HCT116 (cell line): Measurements from ENCODE around the gene GTF2H3. TPM values are rescaled to one million over a fixed set of nuclear protein-coding genes. Genes with fewer than 3 reads are reported as not detected.
A peak's percentile ranks its signal among the peaks of the same experiment; 100 is the strongest.

Source experiments
- ATAC-seq: fragments of 200-7000 bp; cut with Tn5 transposase; 2 replicates; pipeline ENCODE4 v1.9.1; 2020; ENCODE audit warnings: mild to moderate bottlenecking, moderate library complexity
- BruUV-seq: library from RNA; stranded (reverse); fragments of 400-500 nt; replicated peaks from 2 replicates; lab custom pipeline; 2021; lab: Mats Ljungman, UMichigan
- CTCF ChIA-PET: fragments of 300-600 bp; sonication (Branson Sonifier 250); formaldehyde crosslinking; loops from one replicate; lab custom pipeline; 2021; ENCODE audit warnings: antibody characterized with exemption; lab: Charles Lee
- POLR2A ChIA-PET: fragments of 300-600, 350-600 bp; sonication (Branson Sonifier 250); formaldehyde crosslinking; loops from one replicate; lab custom pipeline; 2021; ENCODE audit warnings: antibody characterized with exemption; lab: Charles Lee
- RAD21 ChIA-PET, 2 experiments: fragments of 300-600 bp; sonication (Branson Sonifier 250); formaldehyde crosslinking; loops; one replicate each; lab custom pipeline; 2023; ENCODE audit warnings: low total read pairs in 2 of 2; ENCODE audit not compliant: uncharacterized antibody in 2 of 2, unreplicated experiment in 2 of 2, low non-redundant PET in 1 of 2; lab: Charles Lee
- DNase-seq: peaks from one replicate; pipeline ENCODE4 v3.0.0-alpha.2; 2010; ENCODE audit warnings: low read depth, low spot score
- H2AFZ ChIP-seq: fragments of 200-600 bp; shearing (Covaris generic), sonication (generic); 2 replicates; pipeline ENCODE4 v1.6.1; 2017; ENCODE audit warnings: low read depth, mixed run types, mixed read lengths, antibody characterized with exemption, low read length; ENCODE audit not compliant: poor library complexity, severe bottlenecking
- H3K27ac ChIP-seq: 2 replicates; pipeline ENCODE4 v1.5.1; 2012; ENCODE audit warnings: low read depth, low read length
- H3K27me3 ChIP-seq: fragments of 200-600 bp; sonication (generic); 2 replicates; pipeline ENCODE4 v1.6.1; 2016; ENCODE audit warnings: mixed run types, low read length, mixed read lengths; ENCODE audit not compliant: insufficient read depth
- H3K36me3 ChIP-seq, 2 experiments: fragments of 200-500 bp in 1 of 2; fragments of 200-600 bp in 1 of 2; sonication (Bioruptor generic) in 1 of 2; sonication (generic) in 1 of 2; 2 replicates each; pipeline versions ENCODE4 v1.5.1 to v1.6.1; 2014 to 2016; ENCODE audit warnings: low read length in 2 of 2, inconsistent platforms in 1 of 2, mixed read lengths in 1 of 2, mixed run types in 1 of 2; ENCODE audit not compliant: insufficient read depth in 2 of 2, control insufficient read depth in 1 of 2
- H3K4me1 ChIP-seq, 2 experiments: fragments of 200-600 bp in 1 of 2; sonication (generic) in 1 of 2; 2 replicates each; pipeline versions ENCODE4 v1.5.1 to v1.6.1; 2012 to 2017; ENCODE audit warnings: low read length in 2 of 2, inconsistent platforms in 1 of 2, mild to moderate bottlenecking in 1 of 2, mixed read lengths in 1 of 2, mixed run types in 1 of 2, moderate library complexity in 1 of 2; ENCODE audit not compliant: insufficient read depth in 2 of 2, control insufficient read depth in 1 of 2
- H3K4me2 ChIP-seq: fragments of 200-600 bp; sonication (generic); 2 replicates; pipeline ENCODE4 v1.6.1; 2017; ENCODE audit warnings: mixed run types, low read length, mixed read lengths
- H3K4me3 ChIP-seq, 2 experiments: fragments of 200-600 bp in 1 of 2; sonication (generic) in 1 of 2; replicated peaks in 1 of 2; 2 replicates each; pipeline ENCODE4 v1.5.1; 2011 to 2016; ENCODE audit warnings: low read length in 2 of 2, control low read depth in 1 of 2, low read depth in 1 of 2, mild to moderate bottlenecking in 1 of 2, mixed read lengths in 1 of 2, mixed run types in 1 of 2
- H3K79me2 ChIP-seq: fragments of 200-600 bp; sonication (generic); 2 replicates; pipeline ENCODE4 v1.6.1; 2017; ENCODE audit warnings: mild to moderate bottlenecking, mixed run types, low read length, moderate library complexity, mixed read lengths; ENCODE audit not compliant: insufficient read depth
- H3K9ac ChIP-seq: fragments of 200-600 bp; sonication (generic); 2 replicates; pipeline ENCODE4 v1.6.1; 2016; ENCODE audit warnings: low read length, mixed read lengths
- H3K9me2 ChIP-seq: fragments of 200-600 bp; sonication (generic), shearing (Covaris generic); 2 replicates; pipeline ENCODE4 v1.6.1; 2017; ENCODE audit warnings: mixed run types, mild to moderate bottlenecking, moderate library complexity; ENCODE audit not compliant: insufficient read depth
- H3K9me3 ChIP-seq, 2 experiments: fragments of 200-500 bp in 1 of 2; fragments of 200-600 bp in 1 of 2; sonication (Bioruptor generic) in 1 of 2; sonication (generic) in 1 of 2; 2 replicates each; pipeline ENCODE4 v1.6.1; 2014 to 2017; ENCODE audit warnings: low read length in 2 of 2, mixed read lengths in 2 of 2, inconsistent platforms in 1 of 2, low read depth in 1 of 2, mild to moderate bottlenecking in 1 of 2, mixed run types in 1 of 2, moderate library complexity in 1 of 2; ENCODE audit not compliant: control insufficient read depth in 1 of 2, insufficient read depth in 1 of 2
- H4K20me1 ChIP-seq: fragments of 200-600 bp; sonication (generic), shearing (Covaris generic); 2 replicates; pipeline ENCODE4 v1.6.1; 2017; ENCODE audit warnings: mixed run types, mild to moderate bottlenecking, moderate library complexity; ENCODE audit not compliant: insufficient read depth
- CTCF ChIP-seq, 3 experiments: fragments of 200-600 bp in 1 of 3; sonication (generic) in 1 of 3; IDR thresholded peaks in 2 of 3; conservative IDR thresholded peaks in 1 of 3; 2 replicates each; pipeline ENCODE4 v1.5.1; 2012 to 2017; ENCODE audit warnings: low read depth in 2 of 3, low read length in 2 of 3, antibody characterized with exemption in 1 of 3, borderline replicate concordance in 1 of 3, control low read depth in 1 of 3, mild to moderate bottlenecking in 1 of 3, mixed read lengths in 1 of 3, mixed run types in 1 of 3, moderate library complexity in 1 of 3; ENCODE audit not compliant: insufficient read depth in 1 of 3
- EGR1 ChIP-seq: IDR thresholded peaks from 2 replicates; pipeline ENCODE4 v1.6.1; 2012; ENCODE audit warnings: low read depth
- EZH2phosphoT487 ChIP-seq: fragments of 200-600 bp; IDR thresholded peaks from 2 replicates; pipeline ENCODE4 v1.6.1; 2018; ENCODE audit warnings: antibody characterized with exemption, borderline replicate concordance
- FOSL1 ChIP-seq: IDR thresholded peaks from 2 replicates; pipeline ENCODE4 v1.6.1; 2012; ENCODE audit warnings: low read depth
- POLR2A ChIP-seq: IDR thresholded peaks from 2 replicates; pipeline ENCODE4 v1.7.0; 2011; ENCODE audit warnings: borderline replicate concordance; ENCODE audit not compliant: insufficient read depth, insufficient read length; ENCODE audit errors: extremely low read depth
- SIN3A ChIP-seq: IDR thresholded peaks from 2 replicates; pipeline ENCODE4 v1.6.1; 2012; ENCODE audit warnings: low read depth
- SRF ChIP-seq: IDR thresholded peaks from 2 replicates; pipeline ENCODE4 v1.6.1; 2012; ENCODE audit warnings: low read depth
- TCF7L2 ChIP-seq: IDR thresholded peaks from 2 replicates; pipeline ENCODE4 v1.7.0; 2011; ENCODE audit warnings: borderline replicate concordance, inconsistent platforms; ENCODE audit not compliant: insufficient read depth, insufficient read length; ENCODE audit errors: extremely low read depth
- ZFX ChIP-seq: fragments of 450-650 bp; IDR thresholded peaks from 2 replicates; pipeline ENCODE4 v1.6.1; 2017
- ZNF274 ChIP-seq: fragments of 200-500 bp; sonication (Bioruptor generic); IDR thresholded peaks from 2 replicates; pipeline ENCODE4 v1.6.1; 2014; ENCODE audit warnings: mild to moderate bottlenecking, low read depth, low read length, inconsistent platforms
- intact Hi-C: fragments of 100-400 bp; cut with micrococcal nuclease; formaldehyde crosslinking; loops from 2 replicates; pipeline ENCODE4 v1.10.0; 2022
- total RNA-seq: library from RNA; stranded (reverse); gene quantifications from one replicate; pipeline ENCODE4 v1.2.1, GENCODE V29; 2021; ENCODE audit not compliant: unreplicated experiment
- TF ChIP-seq, protein P1 (sequence below): IDR thresholded peaks from 2 replicates; pipeline ENCODE4 v1.6.1; 2012

Gene GTF2H3
- total RNA-seq, 1 experiment from 2014 or later, result 94.0 TPM

- Histone ChIP-seq H3K9ac (no peak overlapping the region), H3K79me2 (peaks cover 40% of the 10 kb centered on the region), H3K36me3 (peaks cover 72 to 86% of the 10 kb centered on the region in 2 experiments), H3K27me3 (no peaks in the 10 kb centered on the region), H3K4me1 (no peaks in the 10 kb centered on the region; a peak in 1 of 4 replicates), H3K4me3 (no peak overlapping the region), H2AFZ (no peak overlapping the region), H4K20me1 (peaks cover 30% of the 10 kb centered on the region), H3K9me3 (no peaks in the 10 kb centered on the region), H3K4me2 (no peak overlapping the region), H3K27ac (no peak overlapping the region), H3K9me2 (no peaks in the 10 kb centered on the region)
- POLR2A ChIA-PET, result no interaction called here
- TF ChIP-seq EGR1 (no peak), EZH2phosphoT487 (no peak), POLR2A (no peak), ZFX (no peak), CTCF (IDR thresholded peaks at IDR 0.05 in 2 of 3, conservative IDR thresholded peaks at IDR 0.05 in 1 of 3; ENCODE audit: borderline replicate concordance in 1 of 3, insufficient read depth in 1 of 3, low read depth in 2 of 3, low read length in 2 of 3) (no peak), ZNF274 (no peak), TCF7L2 (no peak)
- no peak for ATAC-seq
- RAD21 ChIA-PET, result no interaction called here
- no peak for DNase-seq
- no TSS peak for BruUV-seq
- CTCF ChIA-PET, result interaction anchor here (1.2 kb wide), 1 partner anchor 380 kb away, joined by 4 read pairs; no protein-coding TSS in a partner anchor
- intact Hi-C loops, result no loop called here
Observed at GRCh38 chr12:123617580-123617979, 16.0 kb upstream of the GTF2H3 start.

DNA sequence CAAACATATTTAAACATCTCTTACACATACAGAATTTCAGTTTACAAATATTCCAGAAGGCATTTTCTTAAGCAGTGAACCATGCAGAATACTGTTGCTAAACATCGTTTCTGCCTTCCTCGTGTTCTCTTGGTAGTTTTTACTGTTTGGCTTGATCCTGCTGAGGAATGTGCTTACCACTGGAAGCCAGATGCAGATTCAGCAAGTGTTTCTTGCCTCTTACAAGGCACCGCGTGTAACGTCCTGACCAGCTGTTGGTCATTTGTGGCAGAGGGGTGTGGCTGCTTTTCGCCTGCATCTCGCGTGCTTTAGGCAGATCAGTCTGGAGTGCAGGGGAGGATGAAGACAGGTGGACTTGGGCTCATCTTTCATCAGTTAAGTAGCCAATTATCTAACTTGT lies 12.5 kb upstream of the GTF2H3 start:
- H3K4me3 ChIP-seq, result no peak overlapping the region
- H3K9me2 ChIP-seq, result no peaks in the 10 kb centered on the region
- no peak overlapping the region for H2AFZ ChIP-seq
- no peak for TF ChIP-seq FOSL1
- TF ChIP-seq, protein P1, sequence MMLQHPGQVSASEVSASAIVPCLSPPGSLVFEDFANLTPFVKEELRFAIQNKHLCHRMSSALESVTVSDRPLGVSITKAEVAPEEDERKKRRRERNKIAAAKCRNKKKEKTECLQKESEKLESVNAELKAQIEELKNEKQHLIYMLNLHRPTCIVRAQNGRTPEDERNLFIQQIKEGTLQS, result no peak
- no peak for TF ChIP-seq SRF
- no peak for TF ChIP-seq SIN3A
- TF ChIP-seq ZFX, result no peak
- ATAC-seq (no peak), DNase-seq (no peak)
- ChIA-PET CTCF (no interaction called here), RAD21 (no interaction called here), POLR2A (no interaction called here)
- H3K27ac ChIP-seq, result no peak overlapping the region
- peaks cover 26% of the 10 kb centered on the region for H4K20me1 ChIP-seq
- no peak overlapping the region for H3K4me2 ChIP-seq
- H3K9ac ChIP-seq, result no peak overlapping the region
- BruUV-seq, result TSS peak; percentile 51
- H3K4me1 ChIP-seq, result no peaks in the 10 kb centered on the region
- H3K9me3 ChIP-seq, result no peaks in the 10 kb centered on the region
- H3K36me3 ChIP-seq, result peaks cover 55 to 63% of the 10 kb centered on the region in 2 experiments
- peaks cover 23% of the 10 kb centered on the region for H3K79me2 ChIP-seq
- intact Hi-C loops, result no loop called here
- no peaks in the 10 kb centered on the region for H3K27me3 ChIP-seq
